GM19238 (cell line): ENCODE data around the gene HOXA4.

Source experiments
- DNase-seq: peaks from one replicate; pipeline ENCODE4 v3.0.0; 2011; ENCODE audit warnings: low spot score; ENCODE audit not compliant: insufficient read length

The HOXA4 gene

GRCh38 chr7:27095050-27095896 is 35.3 kb downstream of the HOXA4 start:
- DNase-seq: no peak

- no peak for DNase-seq
Observed at GRCh38 chr7:27094304-27095049, 36.1 kb downstream of the HOXA4 start.

GRCh38 chr7:27093184-27093895 is 37.2 kb downstream of the HOXA4 start:
- DNase-seq: no peak

- no peak for DNase-seq
Observed at GRCh38 chr7:27092819-27093110, 37.8 kb downstream of the HOXA4 start.

- no peak for DNase-seq
Observed at GRCh38 chr7:27091941-27092818, 38.4 kb downstream of the HOXA4 start.

- no peak for DNase-seq
Observed at GRCh38 chr7:27091105-27091504, 39.5 kb downstream of the HOXA4 start.

GRCh38 chr7:27088002-27088922 is 42.3 kb downstream of the HOXA4 start:
- DNase-seq: no peak

GRCh38 chr7:27083646-27084045 is 46.9 kb downstream of the HOXA4 start:
- DNase-seq: no peak

GRCh38 chr7:27082171-27082570 is 48.4 kb downstream of the HOXA4 start:
- no peak for DNase-seq

- no peak for DNase-seq
Observed at GRCh38 chr7:27080844-27081436, 49.6 kb downstream of the HOXA4 start.

GRCh38 chr7:27079234-27079975 is 51.2 kb downstream of the HOXA4 start:
- DNase-seq: no peak

- DNase-seq: no peak
Observed at GRCh38 chr7:27078616-27079233, 51.8 kb downstream of the HOXA4 start.
